HFFc6 (cell line): Measurements from ENCODE around the gene SLC2A9. TPM values are rescaled to one million over a fixed set of nuclear protein-coding genes. Genes with fewer than 3 reads are reported as not detected.

Experiments
- DNase-seq: peaks from one replicate; pipeline ENCODE4 v3.0.0-alpha.2; 2018
- H3K27ac Mint-ChIP-seq: 2 replicates; pipeline ENCODE4 v1.8.0; 2020; ENCODE audit warnings: mild to moderate bottlenecking, mixed read lengths
- H3K27me3 Mint-ChIP-seq: 2 replicates; pipeline ENCODE4 v1.8.0; 2021; ENCODE audit warnings: mild to moderate bottlenecking, moderate library complexity, mixed read lengths; ENCODE audit not compliant: insufficient read depth
- H3K36me3 Mint-ChIP-seq: 2 replicates; pipeline ENCODE4 v1.8.0; 2021; ENCODE audit warnings: low read depth, mixed read lengths
- H3K4me1 Mint-ChIP-seq: 2 replicates; pipeline ENCODE4 v1.8.0; 2020; ENCODE audit warnings: low read depth, mixed read lengths
- H3K4me3 Mint-ChIP-seq: 2 replicates; pipeline ENCODE4 v1.8.0; 2020; ENCODE audit warnings: mild to moderate bottlenecking, moderate library complexity, mixed read lengths
- H3K9me3 Mint-ChIP-seq: 2 replicates; pipeline ENCODE4 v1.8.0; 2020; ENCODE audit warnings: mild to moderate bottlenecking, mixed read lengths
- CTCF ChIP-seq: fragments of 200-600 bp; sonication (generic); IDR thresholded peaks from 2 replicates; pipeline ENCODE4 v1.5.0; 2021; ENCODE audit warnings: antibody characterized with exemption, mild to moderate bottlenecking
- total RNA-seq, 6 experiments: library from RNA; stranded (reverse); fragmentation: NEBNext Ultra II Directional; extraction: Animal tissue kit (Norgen Biotek cat#: 25700); gene quantifications; 2 replicates in 1 of 6; 3 replicates in 5 of 6; pipeline ENCODE4 v1.2.3, GENCODE V29; 2021

The SLC2A9 gene
- total RNA-seq, 6 experiments from 2014 or later: 1.3 to 2.0 (median 1.6) TPM

DNA sequence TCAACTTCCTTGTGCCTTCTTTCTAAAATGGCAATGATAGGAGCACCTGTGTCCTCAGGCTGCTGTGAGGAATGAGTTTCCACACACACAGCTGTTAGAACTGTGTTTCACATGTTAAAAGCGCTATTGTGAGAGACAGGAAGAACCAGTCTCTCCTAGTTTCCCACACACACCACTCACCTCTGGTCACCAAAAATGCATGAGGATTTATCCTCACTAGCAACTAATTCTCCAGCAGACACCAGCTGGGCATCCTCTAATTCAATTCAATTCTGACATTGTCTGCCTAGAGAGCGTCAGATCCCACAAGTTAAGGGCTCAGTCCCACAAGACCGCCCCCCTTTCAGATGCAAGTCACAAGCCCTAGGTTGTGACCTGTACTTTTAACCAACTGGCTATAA lies 29.0 kb upstream of the SLC2A9 start:
- no peak overlapping the region for H3K4me3 Mint-ChIP-seq
- no peak for TF ChIP-seq CTCF
- H3K9me3 Mint-ChIP-seq: no peaks in the 10 kb centered on the region
- H3K27me3 Mint-ChIP-seq: peaks cover 15% of the 10 kb centered on the region
- DNase-seq: no peak
- H3K36me3 Mint-ChIP-seq: no peaks in the 10 kb centered on the region
- peaks cover 9% of the 10 kb centered on the region for H3K4me1 Mint-ChIP-seq
- H3K27ac Mint-ChIP-seq: no peak overlapping the region

- peaks cover 17% of the 10 kb centered on the region for H3K27me3 Mint-ChIP-seq
- H3K4me1 Mint-ChIP-seq: peaks cover 9% of the 10 kb centered on the region
- no peaks in the 10 kb centered on the region for H3K9me3 Mint-ChIP-seq
- H3K27ac Mint-ChIP-seq: no peak overlapping the region
- DNase-seq: no peak
- no peaks in the 10 kb centered on the region for H3K36me3 Mint-ChIP-seq
- no peak overlapping the region for H3K4me3 Mint-ChIP-seq
- TF ChIP-seq CTCF: no peak
Measured at GRCh38 chr4:10048941-10049697, 27.8 kb upstream of the SLC2A9 start.

DNA sequence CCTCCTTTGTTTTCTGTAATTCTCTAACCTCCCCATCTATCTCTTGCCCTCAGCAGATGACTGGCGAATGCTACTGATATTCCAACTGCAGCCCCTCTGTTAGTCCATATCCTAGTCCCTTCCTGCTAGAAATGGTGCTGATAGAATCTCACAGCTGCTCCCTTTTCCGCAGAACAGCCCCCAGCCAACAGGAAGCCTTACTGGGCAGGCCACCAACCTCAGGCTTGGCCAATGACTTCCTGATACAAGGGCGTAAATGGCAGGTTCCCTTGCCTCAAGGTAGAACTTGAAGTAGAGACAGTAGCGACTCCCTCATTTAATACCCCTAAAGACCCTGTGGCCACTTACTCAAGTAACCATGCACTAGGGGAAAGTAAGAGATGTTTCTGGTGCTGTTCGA lies 26.7 kb upstream of the SLC2A9 start:
- TF ChIP-seq CTCF: no peak
- Mint-ChIP-seq H3K36me3 (peaks cover under 1% of the 10 kb centered on the region), H3K27me3 (peaks cover 17% of the 10 kb centered on the region), H3K4me1 (peaks cover 9% of the 10 kb centered on the region), H3K9me3 (peaks cover 1% of the 10 kb centered on the region), H3K27ac (no peak overlapping the region), H3K4me3 (no peak overlapping the region)
- DNase-seq: no peak

GRCh38 chr4:10046471-10046870 lies 25.2 kb upstream of the SLC2A9 start:
- no peak overlapping the region for H3K4me3 Mint-ChIP-seq
- peaks cover 12% of the 10 kb centered on the region for H3K9me3 Mint-ChIP-seq
- DNase-seq: no peak
- H3K27me3 Mint-ChIP-seq: peaks cover 10% of the 10 kb centered on the region
- H3K36me3 Mint-ChIP-seq: peaks cover 9% of the 10 kb centered on the region
- TF ChIP-seq CTCF: no peak
- H3K27ac Mint-ChIP-seq: no peak overlapping the region
- H3K4me1 Mint-ChIP-seq: peaks cover 9% of the 10 kb centered on the region

GRCh38 chr4:10045481-10045880 lies 24.2 kb upstream of the SLC2A9 start:
- Mint-ChIP-seq H3K27ac (no peak overlapping the region), H3K27me3 (peaks cover 4% of the 10 kb centered on the region), H3K4me3 (no peak overlapping the region), H3K4me1 (peaks cover 9% of the 10 kb centered on the region), H3K9me3 (peaks cover 12% of the 10 kb centered on the region), H3K36me3 (peaks cover 9% of the 10 kb centered on the region)
- DNase-seq: peak; percentile 50
- TF ChIP-seq CTCF: no peak
